NT2/D1 (cell line): ENCODE results near the gene SELPLG.

ENCODE experiments used
- DNase-seq: peaks from one replicate; pipeline ENCODE4 v3.0.0-alpha.2; 2011; ENCODE audit warnings: low read depth, low spot score
- H3K27me3 ChIP-seq: 2 replicates; pipeline ENCODE4 v1.6.0; 2011; ENCODE audit warnings: mild to moderate bottlenecking; ENCODE audit not compliant: insufficient read length, insufficient read depth
- H3K36me3 ChIP-seq: 2 replicates; pipeline ENCODE4 v1.6.1; 2011; ENCODE audit warnings: mild to moderate bottlenecking, low read length, mixed read lengths; ENCODE audit not compliant: insufficient read depth, insufficient read length
- H3K4me1 ChIP-seq: 2 replicates; pipeline ENCODE4 v1.5.1; 2011; ENCODE audit not compliant: insufficient read depth, insufficient read length
- H3K4me3 ChIP-seq: 2 replicates; pipeline ENCODE4 v1.5.1; 2011; ENCODE audit warnings: low read depth; ENCODE audit not compliant: insufficient read length
- H3K9ac ChIP-seq: 2 replicates; pipeline ENCODE4 v1.6.0; 2011; ENCODE audit warnings: low read depth; ENCODE audit not compliant: insufficient read length
- H3K9me3 ChIP-seq: 2 replicates; pipeline ENCODE4 v1.5.1; 2011; ENCODE audit warnings: mild to moderate bottlenecking, low read length; ENCODE audit not compliant: insufficient read depth
- SUZ12 ChIP-seq: IDR thresholded peaks from 2 replicates; pipeline ENCODE4 v1.6.1; 2011; ENCODE audit not compliant: insufficient read length, insufficient read depth; ENCODE audit errors: extremely low read depth
- YY1 ChIP-seq: IDR thresholded peaks from 2 replicates; pipeline ENCODE4 v1.6.1; 2011; ENCODE audit not compliant: insufficient read length, insufficient read depth
- ZNF274 ChIP-seq: IDR thresholded peaks from 2 replicates; pipeline ENCODE4 v1.6.1; 2011; ENCODE audit warnings: mild to moderate bottlenecking, low read depth, low read length

The SELPLG gene

GRCh38 chr12:108585864-108586263, 47.8 kb downstream of the SELPLG start:
- Histone ChIP-seq H3K9ac (no peak overlapping the region), H3K36me3 (no peaks in the 10 kb centered on the region), H3K4me3 (no peak overlapping the region), H3K9me3 (no peaks in the 10 kb centered on the region), H3K27me3 (no peaks in the 10 kb centered on the region), H3K4me1 (peaks cover 35% of the 10 kb centered on the region)
- TF ChIP-seq ZNF274: no peak
- TF ChIP-seq YY1: no peak
- DNase-seq: no peak

- H3K4me1 ChIP-seq: peaks cover 31% of the 10 kb centered on the region
- TF ChIP-seq YY1: no peak
- TF ChIP-seq ZNF274: no peak
- TF ChIP-seq SUZ12: no peak
- no peak for DNase-seq
- no peak overlapping the region for H3K4me3 ChIP-seq
- no peak overlapping the region for H3K9ac ChIP-seq
- H3K27me3 ChIP-seq: no peaks in the 10 kb centered on the region
- H3K9me3 ChIP-seq: no peaks in the 10 kb centered on the region
- H3K36me3 ChIP-seq: no peaks in the 10 kb centered on the region
Observed at GRCh38 chr12:108584456-108585065, 49.1 kb downstream of the SELPLG start.

DNA sequence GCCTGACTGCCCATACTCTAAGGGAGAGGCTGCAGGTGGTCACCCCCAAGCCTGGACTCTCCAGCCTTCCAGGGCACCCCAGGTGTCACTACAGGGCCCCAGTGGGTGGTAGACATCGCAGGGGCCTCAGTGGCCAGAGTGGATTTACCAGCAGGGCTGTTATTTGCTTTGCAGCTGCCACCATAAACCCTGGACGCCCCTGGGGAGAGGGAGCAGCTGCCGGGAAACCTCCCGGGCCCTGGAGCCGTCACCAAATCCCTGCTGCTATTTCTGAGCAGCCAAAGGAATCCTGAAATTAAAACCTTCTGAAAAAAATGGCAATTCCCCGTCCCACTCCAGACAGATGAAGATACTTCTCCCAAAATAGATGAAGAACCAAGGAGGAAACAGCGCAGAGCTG, 49.7 kb downstream of the SELPLG start:
- Histone ChIP-seq H3K9me3 (no peaks in the 10 kb centered on the region), H3K9ac (no peak overlapping the region), H3K27me3 (no peaks in the 10 kb centered on the region), H3K4me1 (peaks cover 27% of the 10 kb centered on the region), H3K36me3 (no peaks in the 10 kb centered on the region), H3K4me3 (no peak overlapping the region)
- TF ChIP-seq YY1: no peak
- TF ChIP-seq ZNF274: no peak
- TF ChIP-seq SUZ12: no peak
- DNase-seq: no peak

DNA sequence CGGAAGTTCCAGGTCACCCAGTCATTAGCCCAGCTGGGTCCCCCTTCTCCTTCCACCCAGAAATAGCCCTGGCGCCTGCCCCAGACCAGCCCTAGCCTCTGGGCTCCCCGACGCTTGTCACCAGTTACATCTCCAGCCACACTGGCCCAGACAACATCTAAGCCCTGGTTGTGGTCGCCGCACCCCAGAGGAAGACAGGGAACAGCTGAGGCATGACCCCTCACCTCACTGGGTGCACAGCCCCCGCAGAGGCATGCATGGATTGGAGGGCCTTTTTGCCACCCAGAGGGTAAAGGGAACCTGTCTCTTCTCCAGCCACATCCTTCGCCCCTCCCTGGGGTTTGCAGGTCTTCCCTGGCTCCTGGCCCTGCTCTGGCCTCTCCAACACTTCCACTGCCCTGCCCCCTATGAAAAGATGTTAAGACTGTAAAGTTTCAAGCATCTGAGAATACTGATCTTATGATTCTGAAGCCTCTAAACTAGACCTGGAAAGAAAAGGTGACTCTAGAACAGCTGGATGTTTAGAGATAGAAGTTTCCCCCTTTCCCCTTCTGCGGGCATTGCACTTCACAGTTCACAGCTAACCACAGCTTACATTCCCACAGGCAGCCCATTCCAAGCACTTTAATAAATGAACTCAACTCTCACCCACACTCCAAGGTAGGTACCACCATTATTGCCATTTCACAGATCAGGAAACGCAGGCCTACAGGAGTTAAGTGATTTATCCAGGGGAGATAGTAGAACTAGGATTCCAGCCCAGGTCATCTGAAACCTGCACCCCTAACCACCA, 50.5 kb downstream of the SELPLG start:
- Histone ChIP-seq H3K4me1 (peaks cover 19% of the 10 kb centered on the region), H3K36me3 (no peaks in the 10 kb centered on the region), H3K27me3 (no peaks in the 10 kb centered on the region), H3K9ac (no peak overlapping the region), H3K4me3 (no peak overlapping the region), H3K9me3 (no peaks in the 10 kb centered on the region)
- DNase-seq: no peak
- TF ChIP-seq YY1 (no peak), SUZ12 (no peak), ZNF274 (no peak)

- Histone ChIP-seq H3K27me3 (no peaks in the 10 kb centered on the region), H3K4me3 (no peak overlapping the region), H3K4me1 (peaks cover 16% of the 10 kb centered on the region), H3K36me3 (no peaks in the 10 kb centered on the region), H3K9me3 (no peaks in the 10 kb centered on the region), H3K9ac (no peak overlapping the region)
- no peak for DNase-seq
- TF ChIP-seq SUZ12 (no peak), ZNF274 (no peak), YY1 (no peak)
Observed at GRCh38 chr12:108582509-108582908, 51.2 kb downstream of the SELPLG start.

DNA sequence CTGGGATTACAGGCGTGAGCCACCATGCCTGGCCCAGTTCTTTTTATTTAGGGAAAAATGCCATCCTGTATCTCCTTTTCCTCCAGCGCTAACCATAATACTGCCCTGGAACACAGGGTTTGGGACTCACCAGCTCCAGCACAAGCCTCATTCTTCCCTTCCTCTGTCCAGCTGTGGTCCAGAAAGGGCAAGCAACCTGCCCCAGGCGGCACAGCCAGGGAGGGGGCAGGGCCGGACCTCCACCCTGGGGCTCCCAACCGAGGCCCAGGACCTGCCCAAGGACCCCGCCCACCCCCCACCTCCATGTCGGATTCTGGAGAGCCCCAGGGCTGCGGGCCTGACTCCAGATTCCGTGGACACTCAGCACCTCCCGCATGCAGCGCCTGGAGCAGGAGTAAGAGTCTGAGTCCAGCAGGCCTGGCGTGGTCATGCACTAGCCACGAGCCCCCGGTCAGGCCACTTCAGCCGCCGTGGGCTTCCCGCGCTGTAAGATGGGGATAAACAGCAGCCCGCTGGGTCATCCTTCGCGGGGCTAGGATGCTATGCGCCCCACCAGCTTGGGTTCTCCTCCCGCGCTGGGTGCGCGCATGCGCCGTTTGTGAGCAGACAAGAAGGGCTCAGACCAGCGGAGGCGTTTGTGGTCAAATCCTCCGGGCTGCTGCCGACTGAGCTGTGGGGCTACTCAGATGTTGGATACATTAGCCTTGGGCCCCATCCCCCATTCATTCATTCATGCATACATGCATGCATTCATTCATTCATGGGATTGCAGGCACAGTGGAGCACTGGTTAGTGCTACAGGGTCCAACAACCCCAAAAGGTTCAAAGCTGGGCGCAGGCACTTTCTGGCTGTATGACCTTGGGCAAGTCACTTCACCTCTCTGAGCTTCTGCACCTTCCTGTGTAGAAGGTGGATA, 52.1 kb downstream of the SELPLG start:
- Histone ChIP-seq H3K9ac (no peak overlapping the region), H3K4me3 (no peak overlapping the region), H3K9me3 (no peaks in the 10 kb centered on the region), H3K27me3 (no peaks in the 10 kb centered on the region), H3K4me1 (peaks cover 16% of the 10 kb centered on the region), H3K36me3 (no peaks in the 10 kb centered on the region)
- no peak for DNase-seq
- TF ChIP-seq SUZ12 (no peak), ZNF274 (no peak), YY1 (no peak)

GRCh38 chr12:108580531-108580930, 53.2 kb downstream of the SELPLG start:
- TF ChIP-seq YY1 (no peak), SUZ12 (no peak), ZNF274 (no peak)
- no peaks in the 10 kb centered on the region for H3K27me3 ChIP-seq
- H3K4me1 ChIP-seq: peaks cover 16% of the 10 kb centered on the region
- no peaks in the 10 kb centered on the region for H3K36me3 ChIP-seq
- H3K9ac ChIP-seq: no peak overlapping the region
- no peaks in the 10 kb centered on the region for H3K9me3 ChIP-seq
- H3K4me3 ChIP-seq: no peak overlapping the region
- no peak for DNase-seq
